Measurements from ENCODE around the gene GAB2. TPM values are rescaled to one million over a fixed set of nuclear protein-coding genes. Genes with fewer than 3 reads are reported as not detected.

The GAB2 gene
- total and polyA plus RNA-seq, 2 donors (not counting 1 experiment from before 2014, with no cell fraction given) = 5.8 to 85.9 TPM

DNA sequence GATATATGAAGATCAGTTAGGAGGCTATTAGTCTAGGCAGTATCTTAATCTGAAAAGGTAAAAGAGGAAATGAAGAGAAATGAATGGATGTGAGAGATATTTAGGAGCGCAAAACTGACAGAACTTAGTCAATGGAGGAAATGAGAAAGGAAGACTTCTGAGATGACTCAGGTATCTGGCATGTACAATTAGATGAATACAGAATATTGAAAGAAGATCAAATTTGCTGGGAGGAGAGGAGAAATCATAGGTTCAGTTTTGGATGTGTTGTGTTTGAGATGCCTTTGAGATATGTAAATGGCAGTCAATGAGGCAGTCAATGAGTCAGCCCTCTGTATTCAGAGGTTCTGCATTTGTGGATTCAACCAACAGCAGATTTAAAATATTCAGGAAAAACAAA, 42.9 kb upstream of the GAB2 start:
- WGBS (ENCODE audit: insufficient coverage) = 80% methylated on average over 1 of the region's 1 CpG
- Mint-ChIP-seq H3K27me3 (no peaks in the 10 kb centered on the region), H3K27ac (no peak overlapping the region), H3K9me3 (ENCODE audit: insufficient read depth) (no peaks in the 10 kb centered on the region), H3K4me1 (peaks cover 26% of the 10 kb centered on the region), H3K4me3 (no peak overlapping the region)
- Histone ChIP-seq H3K4me1 (ENCODE audit: control insufficient read depth in 2 of 2, insufficient read depth in 2 of 2, low read length in 2 of 2) (peaks cover 8 to 11% of the 10 kb centered on the region in 2 donors), H3K9ac (ENCODE audit: low read length) (no peak overlapping the region), H3K27me3 (replicated peaks in 1 of 4; ENCODE audit: control extremely low read depth in 1 of 4, control insufficient read depth in 3 of 4, insufficient read depth in 4 of 4, low read length in 3 of 4) (no peaks in the 10 kb centered on the region), H3K79me2 (ENCODE audit: control insufficient read depth, insufficient read depth, low read length) (peaks cover 3% of the 10 kb centered on the region), H3K9me3 (ENCODE audit: control extremely low read depth in 1 of 3, control insufficient read depth in 2 of 3, insufficient read depth in 1 of 3, low read length in 2 of 3) (peaks cover 0 to 12% (median 2%) of the 10 kb centered on the region in 3 donors), H2AFZ (ENCODE audit: insufficient read depth, low read depth, low read length, poor library complexity, severe bottlenecking) (no peak overlapping the region), H3K36me3 (replicated peaks in 1 of 2; ENCODE audit: control extremely low read depth in 1 of 2, control insufficient read depth in 1 of 2, extremely low read depth in 1 of 2, insufficient read depth in 2 of 2, low read length in 1 of 2) (peaks cover 3 to 5% of the 10 kb centered on the region in 2 experiments), H3K27ac (ENCODE audit: low read length in 2 of 2) (no peak overlapping the region), H3K4me2 (replicated peaks; ENCODE audit: low read depth, low read length, poor library complexity, severe bottlenecking) (no peak overlapping the region), H4K20me1 (ENCODE audit: control insufficient read depth, insufficient read depth, low read length, poor library complexity, severe bottlenecking) (no peaks in the 10 kb centered on the region), H3K4me3 (ENCODE audit: control extremely low read depth in 1 of 5, extremely low read depth in 1 of 5, insufficient read depth in 1 of 5, low read depth in 2 of 5, low read length in 4 of 5) (no peak overlapping the region)
- ATAC-seq (ENCODE audit: low read depth) = no peak
- POLR2A ChIA-PET = no interaction called here
- no peak for DNase-seq
- intact Hi-C loops (cut with micrococcal nuclease) = no loop called here
- TF ChIP-seq EZH2 (IDR thresholded peaks at IDR 0.05; ENCODE audit: borderline replicate concordance, insufficient read depth, low read depth, low read length, poor library complexity, severe bottlenecking) = no peak
- CTCF ChIA-PET = no interaction called here

GRCh38 chr11:78459738-78460137, 42.1 kb upstream of the GAB2 start:
- H3K27me3 Mint-ChIP-seq = no peaks in the 10 kb centered on the region
- peaks cover 19% of the 10 kb centered on the region for H3K4me1 Mint-ChIP-seq
- Histone ChIP-seq H3K9me3 (ENCODE audit: control extremely low read depth in 1 of 3, control insufficient read depth in 2 of 3, insufficient read depth in 1 of 3, low read length in 2 of 3) (peaks cover 0 to 8% (median 2%) of the 10 kb centered on the region in 3 donors), H3K4me2 (replicated peaks; ENCODE audit: low read depth, low read length, poor library complexity, severe bottlenecking) (no peak overlapping the region), H3K27me3 (replicated peaks in 1 of 4; ENCODE audit: control extremely low read depth in 1 of 4, control insufficient read depth in 3 of 4, insufficient read depth in 4 of 4, low read length in 3 of 4) (no peaks in the 10 kb centered on the region), H3K79me2 (ENCODE audit: control insufficient read depth, insufficient read depth, low read length) (peaks cover 3% of the 10 kb centered on the region), H3K36me3 (replicated peaks in 1 of 2; ENCODE audit: control extremely low read depth in 1 of 2, control insufficient read depth in 1 of 2, extremely low read depth in 1 of 2, insufficient read depth in 2 of 2, low read length in 1 of 2) (peaks cover 3 to 5% of the 10 kb centered on the region in 2 experiments), H3K4me3 (ENCODE audit: control extremely low read depth in 1 of 5, extremely low read depth in 1 of 5, insufficient read depth in 1 of 5, low read depth in 2 of 5, low read length in 4 of 5) (no peak overlapping the region), H3K9ac (ENCODE audit: low read length) (no peak overlapping the region), H4K20me1 (ENCODE audit: control insufficient read depth, insufficient read depth, low read length, poor library complexity, severe bottlenecking) (no peaks in the 10 kb centered on the region), H3K27ac (ENCODE audit: low read length in 2 of 2) (no peak overlapping the region), H3K4me1 (ENCODE audit: control insufficient read depth in 2 of 2, insufficient read depth in 2 of 2, low read length in 2 of 2) (peaks cover under 1 to 4% of the 10 kb centered on the region in 2 donors), H2AFZ (ENCODE audit: insufficient read depth, low read depth, low read length, poor library complexity, severe bottlenecking) (no peak overlapping the region)
- no peak overlapping the region for H3K4me3 Mint-ChIP-seq
- CTCF ChIA-PET = no interaction called here
- 100% methylated on average over 1 of the region's 4 CpGs for WGBS (ENCODE audit: insufficient coverage)
- intact Hi-C loops (cut with micrococcal nuclease) = no loop called here
- no peaks in the 10 kb centered on the region for H3K9me3 Mint-ChIP-seq (ENCODE audit: insufficient read depth)
- POLR2A ChIA-PET = interaction anchor here (0.7 kb wide), 1 partner anchor 28 kb away, joined by 3 read pairs; no protein-coding TSS in a partner anchor
- DNase-seq (no peak), ATAC-seq (ENCODE audit: low read depth) (no peak)
- TF ChIP-seq EZH2 (IDR thresholded peaks at IDR 0.05; ENCODE audit: borderline replicate concordance, insufficient read depth, low read depth, low read length, poor library complexity, severe bottlenecking) = no peak
- TF ChIP-seq, protein P1, sequence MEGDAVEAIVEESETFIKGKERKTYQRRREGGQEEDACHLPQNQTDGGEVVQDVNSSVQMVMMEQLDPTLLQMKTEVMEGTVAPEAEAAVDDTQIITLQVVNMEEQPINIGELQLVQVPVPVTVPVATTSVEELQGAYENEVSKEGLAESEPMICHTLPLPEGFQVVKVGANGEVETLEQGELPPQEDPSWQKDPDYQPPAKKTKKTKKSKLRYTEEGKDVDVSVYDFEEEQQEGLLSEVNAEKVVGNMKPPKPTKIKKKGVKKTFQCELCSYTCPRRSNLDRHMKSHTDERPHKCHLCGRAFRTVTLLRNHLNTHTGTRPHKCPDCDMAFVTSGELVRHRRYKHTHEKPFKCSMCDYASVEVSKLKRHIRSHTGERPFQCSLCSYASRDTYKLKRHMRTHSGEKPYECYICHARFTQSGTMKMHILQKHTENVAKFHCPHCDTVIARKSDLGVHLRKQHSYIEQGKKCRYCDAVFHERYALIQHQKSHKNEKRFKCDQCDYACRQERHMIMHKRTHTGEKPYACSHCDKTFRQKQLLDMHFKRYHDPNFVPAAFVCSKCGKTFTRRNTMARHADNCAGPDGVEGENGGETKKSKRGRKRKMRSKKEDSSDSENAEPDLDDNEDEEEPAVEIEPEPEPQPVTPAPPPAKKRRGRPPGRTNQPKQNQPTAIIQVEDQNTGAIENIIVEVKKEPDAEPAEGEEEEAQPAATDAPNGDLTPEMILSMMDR (IDR thresholded peaks at IDR 0.05) = no peak
- H3K27ac Mint-ChIP-seq = peak overlapping the region; percentile 8
